Parietal lobe (tissue), 2 donors: ENCODE measurements around the gene CNIH4. TPM values are rescaled to one million over a fixed set of nuclear protein-coding genes. Genes with fewer than 3 reads are reported as not detected.

Experiments used
- small RNA-seq: library from RNA; depleted of rRNA; stranded (forward); fragments of <200 nt; gene quantifications from one replicate; pipeline ENCODE3, GENCODE V24; 2014; ENCODE audit warnings: low replicate concordance
- total RNA-seq: library from RNA; depleted of rRNA; stranded (reverse); fragments of >200 nt; gene quantifications from one replicate; pipeline ENCODE4 v1.2.3, GENCODE V29; 2014

Gene CNIH4
- total RNA-seq, result 29.1 TPM

DNA sequence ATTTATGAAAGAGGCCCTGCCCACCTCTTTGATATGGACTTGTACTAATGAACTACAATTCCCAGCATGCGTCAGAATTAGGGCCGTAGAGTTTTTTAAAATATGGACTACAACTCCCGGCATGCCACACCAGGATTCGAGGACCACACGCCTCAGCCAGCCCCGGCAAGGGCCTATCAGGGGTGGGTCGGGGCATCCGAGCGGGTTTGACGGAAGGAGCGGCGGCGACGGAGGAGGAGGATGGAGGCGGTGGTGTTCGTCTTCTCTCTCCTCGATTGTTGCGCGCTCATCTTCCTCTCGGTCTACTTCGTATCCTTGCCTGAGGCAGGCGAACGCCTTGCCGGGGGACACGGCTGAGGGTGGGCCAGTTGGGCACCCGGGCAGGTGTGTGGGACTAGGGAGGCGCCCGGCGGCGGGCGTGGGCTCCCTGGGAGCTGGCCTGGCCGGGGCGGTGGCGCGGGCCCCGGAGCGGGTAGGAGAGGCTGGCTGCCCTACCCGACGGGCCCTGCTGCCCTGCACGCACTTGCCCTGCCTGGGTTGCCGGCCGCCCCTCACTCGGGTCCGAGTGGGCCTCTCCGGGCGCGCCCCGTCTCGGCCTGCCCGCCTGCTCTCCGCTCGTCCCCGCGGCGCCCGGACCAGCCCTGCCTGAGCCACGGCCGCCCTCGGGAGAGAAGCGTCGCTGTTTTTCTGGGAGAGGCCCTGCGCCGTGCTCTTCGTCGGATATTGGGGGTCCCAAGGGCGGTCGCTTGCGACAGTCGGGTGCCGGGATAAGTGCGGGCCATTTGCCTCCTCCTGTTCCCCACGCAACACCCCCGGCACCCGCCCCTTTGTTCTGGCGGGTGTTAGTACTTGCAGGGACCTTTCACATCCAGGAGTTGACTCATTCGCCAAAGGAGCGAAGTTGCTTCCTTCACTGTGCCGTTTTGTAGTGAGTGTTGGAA, at the start of gene CNIH4:
Gene CNIH4 (plus strand): TSS at position 195 of the 941 bp plus-strand sequence. CDS start 46 bp downstream, at position 241.

GRCh38 chr1:224329842-224330753, 26.6 kb upstream of the CNIH4 start, which contains the start of gene NVL:
Gene NVL, minus strand, starts transcription at chr1:224330172. Its CDS starts 45 bp downstream, at chr1:224330127.

Small RNA genes lying within 50 kb of the gene (small RNA-seq; reads per million reads assigned to genes)
- 0.18 reads per million for gene MIR4742

Other genes with a start within 250 kb of the CNIH4 start
- 54.8 TPM for gene FBXO28, start 242.8 kb upstream of the CNIH4 start, total RNA-seq
- gene DEGS1, start 173.6 kb upstream of the CNIH4 start, total RNA-seq, result 49.8 TPM
- 74.2 TPM for gene NVL, start 26.7 kb upstream of the CNIH4 start, total RNA-seq
- gene WDR26, start 77.9 kb downstream of the CNIH4 start, total RNA-seq, result 103 TPM